HG02759 (cell line): ENCODE results near the gene MAGEA2B.
"Not testable (repeated sequence)": the region's sequence is repeated elsewhere in the genome, so short reads cannot be mapped to it uniquely, and the experiment has no call there.

Experiments used
- ATAC-seq: cut with Tn5 transposase; IDR thresholded peaks from one replicate; pipeline ENCODE4 v1.9.1; 2021; ENCODE audit warnings: mild to moderate bottlenecking, moderate library complexity; ENCODE audit not compliant: unreplicated experiment

MAGEA2B gene, protein sequence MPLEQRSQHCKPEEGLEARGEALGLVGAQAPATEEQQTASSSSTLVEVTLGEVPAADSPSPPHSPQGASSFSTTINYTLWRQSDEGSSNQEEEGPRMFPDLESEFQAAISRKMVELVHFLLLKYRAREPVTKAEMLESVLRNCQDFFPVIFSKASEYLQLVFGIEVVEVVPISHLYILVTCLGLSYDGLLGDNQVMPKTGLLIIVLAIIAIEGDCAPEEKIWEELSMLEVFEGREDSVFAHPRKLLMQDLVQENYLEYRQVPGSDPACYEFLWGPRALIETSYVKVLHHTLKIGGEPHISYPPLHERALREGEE

DNA sequence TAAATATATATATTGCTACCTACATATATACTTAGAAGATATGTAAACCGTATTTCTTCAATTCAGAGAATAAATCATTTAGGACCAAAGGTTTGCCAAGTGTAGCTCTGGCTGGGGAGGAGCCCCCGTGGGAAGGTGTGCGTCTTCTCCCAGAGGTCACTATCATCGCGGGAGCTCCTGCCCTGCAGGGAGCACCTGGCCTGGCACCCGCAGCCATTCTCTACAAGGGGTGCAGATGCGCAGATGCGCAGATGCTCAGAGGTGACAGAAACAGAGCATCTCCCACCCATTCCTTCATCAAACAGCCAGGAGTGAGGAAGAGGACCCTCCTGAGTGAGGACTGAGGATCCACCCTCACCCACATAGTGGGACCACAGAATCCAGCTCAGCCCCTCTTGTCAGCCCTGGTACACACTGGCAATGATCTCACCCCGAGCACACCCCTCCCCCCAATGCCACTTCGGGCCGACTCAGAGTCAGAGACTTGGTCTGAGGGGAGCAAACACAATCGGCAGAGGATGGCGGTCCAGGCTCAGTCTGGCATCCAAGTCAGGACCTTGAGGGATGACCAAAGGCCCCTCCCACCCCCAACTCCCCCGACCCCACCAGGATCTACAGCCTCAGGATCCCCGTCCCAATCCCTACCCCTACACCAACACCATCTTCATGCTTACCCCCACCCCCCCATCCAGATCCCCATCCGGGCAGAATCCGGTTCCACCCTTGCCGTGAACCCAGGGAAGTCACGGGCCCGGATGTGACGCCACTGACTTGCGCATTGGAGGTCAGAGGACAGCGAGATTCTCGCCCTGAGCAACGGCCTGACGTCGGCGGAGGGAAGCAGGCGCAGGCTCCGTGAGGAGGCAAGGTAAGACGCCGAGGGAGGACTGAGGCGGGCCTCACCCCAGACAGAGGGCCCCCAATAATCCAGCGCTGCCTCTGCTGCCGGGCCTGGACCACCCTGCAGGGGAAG, at the start of gene MAGEA2B:
Gene MAGEA2B, plus strand, starts transcription at position 814 of the 973 bp plus-strand sequence. CDS start 2,479 bp downstream, outside the sequence.
- ATAC-seq = not testable (repeated sequence)

GRCh38 chrX:152674135-152674534, 40.3 kb upstream of the MAGEA2B start:
- no peak for ATAC-seq

DNA sequence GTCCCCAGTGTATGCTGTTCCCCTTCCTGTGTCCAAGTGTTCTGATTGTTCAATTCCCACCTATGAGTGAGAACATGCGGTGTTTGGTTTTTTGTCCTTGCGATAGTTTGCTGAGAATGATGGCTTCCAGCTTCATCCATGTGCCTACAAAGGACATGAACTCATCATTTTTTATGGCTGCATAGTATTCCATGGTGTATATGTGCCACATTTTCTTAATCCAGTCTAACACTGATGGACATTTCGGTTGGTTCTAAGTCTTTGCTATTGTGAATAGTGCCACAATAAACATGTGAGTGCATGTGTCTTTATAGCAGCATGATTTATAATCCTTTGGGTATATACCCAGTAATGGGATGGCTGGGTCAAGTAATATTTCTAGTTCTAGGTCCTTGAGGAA, 39.8 kb upstream of the MAGEA2B start:
- not testable (repeated sequence) for ATAC-seq

DNA sequence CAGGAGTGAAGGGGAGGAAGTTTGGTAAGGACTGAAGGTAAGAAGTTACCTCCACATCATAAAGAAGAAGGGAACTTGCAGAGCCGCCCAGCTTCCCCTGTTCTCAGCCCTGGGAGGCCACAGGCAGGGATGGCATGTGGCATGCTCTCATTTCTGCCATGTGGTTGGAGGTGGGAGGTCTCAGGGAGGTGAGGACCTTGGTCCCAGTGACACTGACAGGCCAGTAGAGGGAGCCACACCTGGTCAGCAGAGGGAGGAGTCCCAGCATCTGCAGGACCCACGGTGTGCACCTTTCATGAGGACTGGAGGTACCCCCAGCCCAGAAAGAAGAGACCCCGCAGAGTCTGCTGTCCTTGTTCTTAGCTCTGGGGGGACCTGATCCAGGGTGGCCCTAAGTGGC, 33.4 kb upstream of the MAGEA2B start:
- peak; percentile 76 for ATAC-seq

DNA sequence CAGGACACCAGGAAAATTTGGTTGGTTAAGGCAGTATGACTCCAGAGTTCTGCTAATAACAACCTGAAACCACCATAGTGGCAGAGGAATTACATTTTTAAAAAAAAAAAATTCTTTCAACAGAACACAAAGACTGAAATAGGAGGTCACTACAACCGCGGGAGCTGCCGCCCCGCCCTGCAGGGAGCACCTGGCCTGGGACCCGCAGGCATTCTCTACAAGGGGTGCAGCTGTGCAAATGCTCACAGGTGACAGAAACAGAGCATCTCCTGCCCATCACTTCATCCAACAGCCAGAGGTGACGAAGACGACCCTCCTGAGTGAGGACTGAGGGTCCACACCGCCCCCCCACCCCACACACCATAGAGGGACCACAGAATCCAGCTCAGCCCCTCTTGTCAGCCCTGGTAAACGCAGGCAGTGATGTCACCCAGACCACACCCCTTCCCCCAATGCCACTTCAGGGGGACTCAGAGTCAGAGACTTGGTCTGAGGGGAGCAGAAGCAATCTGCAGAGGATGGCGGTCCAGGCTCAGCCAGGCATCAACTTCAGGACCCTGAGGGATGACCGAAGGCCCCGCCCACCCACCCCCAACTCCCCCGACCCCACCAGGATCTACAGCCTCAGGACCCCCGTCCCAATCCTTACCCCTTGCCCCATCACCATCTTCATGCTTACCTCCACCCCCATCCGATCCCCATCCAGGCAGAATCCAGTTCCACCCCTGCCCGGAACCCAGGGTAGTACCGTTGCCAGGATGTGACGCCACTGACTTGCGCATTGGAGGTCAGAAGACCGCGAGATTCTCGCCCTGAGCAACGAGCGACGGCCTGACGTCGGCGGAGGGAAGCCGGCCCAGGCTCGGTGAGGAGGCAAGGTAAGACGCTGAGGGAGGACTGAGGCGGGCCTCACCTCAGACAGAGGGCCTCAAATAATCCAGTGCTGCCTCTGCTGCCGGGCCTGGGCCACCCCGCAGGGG, 16.2 kb upstream of the MAGEA2B start, which contains the start of gene MAGEA3:
Gene MAGEA3, plus strand, starts transcription at position 843 of the 980 bp plus-strand sequence. CDS start 2,039 bp downstream, outside the sequence.
- ATAC-seq = not testable (repeated sequence)

DNA sequence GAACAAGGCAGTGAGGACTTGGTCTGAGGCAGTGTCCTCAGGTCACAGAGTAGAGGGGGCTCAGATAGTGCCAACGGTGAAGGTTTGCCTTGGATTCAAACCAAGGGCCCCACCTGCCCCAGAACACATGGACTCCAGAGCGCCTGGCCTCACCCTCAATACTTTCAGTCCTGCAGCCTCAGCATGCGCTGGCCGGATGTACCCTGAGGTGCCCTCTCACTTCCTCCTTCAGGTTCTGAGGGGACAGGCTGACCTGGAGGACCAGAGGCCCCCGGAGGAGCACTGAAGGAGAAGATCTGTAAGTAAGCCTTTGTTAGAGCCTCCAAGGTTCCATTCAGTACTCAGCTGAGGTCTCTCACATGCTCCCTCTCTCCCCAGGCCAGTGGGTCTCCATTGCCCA, 14.0 kb upstream of the MAGEA2B start:
- not testable (repeated sequence) for ATAC-seq

DNA sequence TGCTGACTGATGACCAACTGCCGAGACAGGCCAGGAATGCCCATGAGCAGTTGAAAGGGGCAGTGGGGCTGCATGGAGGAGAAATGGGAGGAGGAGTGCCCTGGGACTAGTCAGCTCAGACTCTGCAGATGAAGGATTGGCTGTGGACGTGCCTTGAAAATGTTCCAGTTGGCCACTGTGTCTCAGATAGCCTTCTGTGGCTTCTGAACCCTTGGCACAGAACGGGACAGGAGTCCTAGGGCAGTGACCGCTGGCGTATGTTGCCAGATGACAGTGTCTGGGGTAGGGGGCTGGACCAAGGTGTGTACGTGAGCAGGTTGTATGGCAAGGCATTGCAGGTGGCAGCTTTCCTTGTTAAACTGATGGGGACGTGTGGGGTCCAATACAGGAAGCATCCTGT, 7.9 kb upstream of the MAGEA2B start:
- not testable (repeated sequence) for ATAC-seq

- ATAC-seq = not testable (repeated sequence)
Observed at GRCh38 chrX:152709173-152709572, 5.3 kb upstream of the MAGEA2B start, which contains the start of gene CSAG2. CSAG2 (minus strand) TSS chrX:152709273; CDS start chrX:152709112, 161 bp downstream.

DNA sequence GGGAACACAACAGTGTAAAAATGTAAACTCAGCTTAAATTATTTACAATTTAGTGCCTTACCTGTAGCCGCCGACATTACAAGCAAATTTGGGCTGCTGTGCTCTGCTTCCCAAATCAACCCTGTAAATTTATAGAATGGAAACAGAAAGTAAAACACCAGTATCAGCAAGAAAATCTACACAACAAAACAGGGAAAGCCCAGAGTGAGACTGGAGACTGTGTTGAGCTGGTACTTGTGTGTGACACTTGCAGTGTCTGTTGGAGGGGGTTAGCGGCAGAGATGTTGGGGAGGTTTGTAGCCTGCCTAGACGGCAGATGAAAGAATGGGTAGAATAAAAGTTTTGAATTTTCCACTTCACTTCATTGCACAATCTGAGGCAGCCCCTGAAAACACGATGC, 1.2 kb upstream of the MAGEA2B start:
- ATAC-seq = not testable (repeated sequence)

GRCh38 chrX:152725409-152725808, 11.0 kb downstream of the MAGEA2B start:
- ATAC-seq = no peak

DNA sequence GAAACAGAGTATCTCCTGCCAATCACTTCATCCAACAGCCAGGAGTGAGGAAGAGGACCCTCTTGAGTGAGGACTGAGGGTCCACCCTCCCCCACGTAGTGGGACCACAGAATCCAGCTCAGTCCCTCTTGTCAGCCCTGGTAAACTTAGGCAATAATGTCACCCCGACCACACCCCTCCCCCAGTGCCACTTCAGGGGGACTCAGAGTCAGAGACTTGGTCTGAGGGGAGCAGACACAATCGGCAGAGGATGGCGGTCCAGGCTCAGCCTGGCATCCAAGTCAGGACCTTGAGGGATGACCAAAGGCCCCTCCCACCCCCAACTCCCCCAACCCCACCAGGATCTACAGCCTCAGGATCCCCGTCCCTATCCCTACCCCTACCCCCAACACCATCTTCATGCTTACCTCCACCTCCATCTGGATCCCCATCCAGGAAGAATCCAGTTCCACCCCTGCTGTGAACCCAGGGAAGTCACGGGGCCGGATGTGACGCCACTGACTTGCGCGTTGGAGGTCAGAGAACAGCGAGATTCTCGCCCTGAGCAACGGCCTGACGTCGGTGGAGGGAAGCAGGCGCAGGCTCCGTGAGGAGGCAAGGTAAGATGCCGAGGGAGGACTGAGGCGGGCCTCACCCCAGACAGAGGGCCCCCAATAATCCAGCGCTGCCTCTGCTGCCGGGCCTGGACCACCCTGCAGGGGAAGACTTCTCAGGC, 19.0 kb downstream of the MAGEA2B start, which contains the start of the genes CSAG1 and MAGEA12:
Gene CSAG1, minus strand, starts transcription at position 461 of the 715 bp plus-strand sequence. CDS start 1,261 bp downstream, outside the sequence.
Gene MAGEA12, plus strand, starts transcription at position 497 of the 715 bp plus-strand sequence. CDS start 2,405 bp downstream, outside the sequence.
- ATAC-seq = no peak

GRCh38 chrX:152734143-152734858, 19.9 kb downstream of the MAGEA2B start:
- ATAC-seq = not testable (repeated sequence)

DNA sequence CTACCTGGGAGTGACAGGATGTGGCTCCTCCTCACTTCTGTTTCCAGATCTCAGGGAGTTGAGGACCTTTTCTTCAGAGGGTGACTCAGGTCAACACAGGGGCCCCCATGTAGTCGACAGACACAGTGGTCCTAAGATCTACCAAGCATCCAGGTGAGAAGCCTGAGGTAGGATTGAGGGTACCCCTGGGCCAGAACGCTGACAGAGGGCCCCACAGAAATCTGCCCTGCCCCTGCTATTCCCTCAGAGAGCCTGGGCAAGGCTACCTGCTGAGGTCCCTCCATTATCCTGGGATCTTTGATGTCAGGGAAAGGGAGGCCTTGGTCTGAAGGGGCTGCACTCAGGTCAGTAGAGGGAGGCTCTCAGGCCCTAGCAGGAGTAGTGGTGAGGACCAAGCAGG, 20.7 kb downstream of the MAGEA2B start:
- no peak for ATAC-seq

DNA sequence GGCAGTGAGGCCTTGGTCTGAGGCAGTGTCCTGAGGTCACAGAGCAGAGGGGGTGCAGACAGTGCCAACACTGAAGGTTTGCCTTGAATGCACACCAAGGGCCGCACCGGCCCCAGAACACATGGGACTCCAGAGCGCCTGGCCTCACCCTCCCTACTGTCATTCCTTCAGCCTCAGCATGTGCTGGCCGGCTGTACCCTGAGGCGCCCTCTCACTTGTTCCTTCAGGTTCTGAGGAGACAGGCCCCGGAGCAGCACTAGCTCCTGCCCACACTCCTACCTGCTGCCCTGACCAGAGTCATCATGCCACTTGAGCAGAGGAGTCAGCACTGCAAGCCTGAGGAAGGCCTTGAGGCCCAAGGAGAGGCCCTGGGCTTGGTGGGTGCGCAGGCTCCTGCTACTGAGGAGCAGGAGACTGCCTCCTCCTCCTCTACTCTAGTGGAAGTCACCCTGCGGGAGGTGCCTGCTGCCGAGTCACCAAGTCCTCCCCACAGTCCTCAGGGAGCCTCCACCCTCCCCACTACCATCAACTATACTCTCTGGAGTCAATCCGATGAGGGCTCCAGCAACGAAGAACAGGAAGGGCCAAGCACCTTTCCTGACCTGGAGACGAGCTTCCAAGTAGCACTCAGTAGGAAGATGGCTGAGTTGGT, 21.6 kb downstream of the MAGEA2B start:
- no peak for ATAC-seq

- not testable (repeated sequence) for ATAC-seq
Observed at GRCh38 chrX:152736528-152736927, 22.1 kb downstream of the MAGEA2B start.

- ATAC-seq = no peak
Observed at GRCh38 chrX:152738560-152738959, 24.1 kb downstream of the MAGEA2B start.

GRCh38 chrX:152753686-152754650, 39.5 kb downstream of the MAGEA2B start, which contains the start of gene MAGEA2:
MAGEA2 (minus strand) TSS chrX:152753842; CDS start chrX:152751363, 2,479 bp downstream.
- ATAC-seq = not testable (repeated sequence)
